HK-2 (cell line): ENCODE data around the gene RBP7.

Source experiments
- DNase-seq: peaks from one replicate; pipeline ENCODE4 v3.0.0-alpha.2; 2018; ENCODE audit not compliant: unreplicated experiment

RBP7 gene

DNA sequence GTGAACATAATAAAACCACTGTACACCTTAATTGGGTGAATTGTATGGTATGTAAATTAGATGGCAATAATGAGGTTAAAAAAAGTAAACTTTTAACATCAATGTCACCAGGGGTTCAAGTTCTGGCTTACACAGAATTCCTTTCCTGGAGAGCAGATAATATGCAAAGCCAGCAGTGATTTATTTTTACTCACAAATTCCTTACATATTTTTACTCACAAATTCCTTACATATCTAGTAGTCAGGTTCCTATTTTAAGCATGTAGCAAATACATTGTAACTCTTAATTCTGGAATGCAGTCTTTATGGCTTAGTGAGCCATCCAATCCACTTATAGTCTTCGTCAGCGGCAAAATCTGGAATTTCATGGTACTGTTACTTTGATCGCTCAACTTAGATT is 34.4 kb downstream of the RBP7 start:
- no peak for DNase-seq

DNA sequence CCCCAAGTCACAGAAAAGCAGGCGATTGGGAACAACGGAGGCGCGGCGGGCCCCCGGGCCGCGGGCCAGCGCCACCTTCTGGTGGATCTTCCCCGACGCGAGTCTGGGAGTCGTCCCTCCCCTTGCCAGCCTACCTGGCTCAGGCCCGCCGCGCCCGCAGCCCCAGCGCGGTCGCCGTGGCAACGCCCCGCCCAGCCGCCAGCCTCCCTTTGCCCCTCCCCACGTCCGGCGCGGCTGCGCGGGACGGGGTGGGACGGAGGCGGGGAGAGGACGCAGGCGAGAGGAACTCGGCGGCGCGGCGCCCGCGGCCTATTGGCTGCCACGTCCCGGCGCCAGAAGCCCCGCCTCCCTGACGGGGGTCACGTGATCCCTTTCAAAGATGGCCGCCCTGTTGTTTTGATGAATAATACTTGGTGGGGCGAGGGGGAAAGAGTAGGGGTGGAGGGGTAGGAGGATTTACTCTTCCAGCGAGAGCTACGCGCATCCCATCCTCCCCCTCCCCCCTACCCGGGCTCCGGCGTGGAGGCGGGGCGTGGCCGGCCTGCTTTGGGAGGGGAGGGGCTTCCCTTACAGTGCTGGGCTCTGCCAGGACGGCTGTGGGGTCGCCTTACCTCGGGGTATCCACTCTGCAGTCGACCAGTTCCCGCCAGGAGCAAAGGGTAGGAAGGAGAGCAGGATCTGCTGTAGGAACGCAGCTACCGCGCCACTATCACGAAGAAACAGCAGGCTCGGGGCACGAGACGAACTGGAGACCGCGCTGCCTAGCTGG is 35.7 kb downstream of the RBP7 start, which contains the start of gene UBE4B:
Gene UBE4B, plus strand, starts transcription at position 369 of the 769 bp plus-strand sequence. CDS start 713 bp downstream, outside the sequence.
- DNase-seq: peak; percentile 99

DNA sequence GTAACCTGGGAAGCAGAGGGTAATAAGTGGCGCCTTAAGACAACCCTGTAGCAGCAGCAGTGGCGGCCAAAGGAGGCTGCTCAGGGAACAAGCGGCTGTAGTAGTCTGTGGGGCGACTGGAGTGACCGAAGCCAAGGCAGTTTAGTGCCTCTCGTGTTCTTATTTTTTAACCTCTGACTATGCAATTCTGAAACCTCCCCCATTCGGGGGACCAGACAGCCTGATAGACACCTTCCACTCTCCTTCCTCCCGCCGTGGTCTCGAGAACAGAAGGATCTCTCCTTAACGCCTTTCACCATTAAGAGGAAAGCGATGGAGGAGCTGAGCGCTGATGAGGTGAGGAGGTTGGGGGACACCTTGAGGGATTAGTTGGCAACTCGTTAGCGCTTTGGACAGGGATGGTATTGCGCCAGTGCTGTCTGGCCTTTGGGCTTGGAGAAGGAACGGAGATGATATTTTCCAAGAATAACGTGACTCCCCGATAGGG is 36.4 kb downstream of the RBP7 start:
- no peak for DNase-seq

DNA sequence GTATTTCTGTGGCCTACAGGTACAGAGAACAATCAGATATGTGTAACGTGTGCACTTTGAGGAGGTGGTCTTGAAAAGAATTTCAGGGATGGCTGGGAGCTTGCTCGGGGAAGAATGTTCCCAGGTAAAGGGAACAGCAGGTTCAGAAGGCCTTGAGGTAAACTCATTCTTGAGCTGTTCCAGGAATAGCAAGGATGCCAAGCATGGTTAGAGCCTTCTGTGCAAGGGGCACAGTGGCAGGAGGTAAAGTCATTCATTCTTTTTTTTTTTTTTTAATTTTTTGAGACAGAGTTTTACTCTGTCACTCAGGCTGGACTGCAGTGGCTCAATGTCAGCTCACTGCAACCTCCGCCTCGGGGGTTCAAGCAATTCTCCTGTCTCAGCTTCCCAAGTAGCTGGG is 45.7 kb downstream of the RBP7 start:
- DNase-seq: no peak

DNA sequence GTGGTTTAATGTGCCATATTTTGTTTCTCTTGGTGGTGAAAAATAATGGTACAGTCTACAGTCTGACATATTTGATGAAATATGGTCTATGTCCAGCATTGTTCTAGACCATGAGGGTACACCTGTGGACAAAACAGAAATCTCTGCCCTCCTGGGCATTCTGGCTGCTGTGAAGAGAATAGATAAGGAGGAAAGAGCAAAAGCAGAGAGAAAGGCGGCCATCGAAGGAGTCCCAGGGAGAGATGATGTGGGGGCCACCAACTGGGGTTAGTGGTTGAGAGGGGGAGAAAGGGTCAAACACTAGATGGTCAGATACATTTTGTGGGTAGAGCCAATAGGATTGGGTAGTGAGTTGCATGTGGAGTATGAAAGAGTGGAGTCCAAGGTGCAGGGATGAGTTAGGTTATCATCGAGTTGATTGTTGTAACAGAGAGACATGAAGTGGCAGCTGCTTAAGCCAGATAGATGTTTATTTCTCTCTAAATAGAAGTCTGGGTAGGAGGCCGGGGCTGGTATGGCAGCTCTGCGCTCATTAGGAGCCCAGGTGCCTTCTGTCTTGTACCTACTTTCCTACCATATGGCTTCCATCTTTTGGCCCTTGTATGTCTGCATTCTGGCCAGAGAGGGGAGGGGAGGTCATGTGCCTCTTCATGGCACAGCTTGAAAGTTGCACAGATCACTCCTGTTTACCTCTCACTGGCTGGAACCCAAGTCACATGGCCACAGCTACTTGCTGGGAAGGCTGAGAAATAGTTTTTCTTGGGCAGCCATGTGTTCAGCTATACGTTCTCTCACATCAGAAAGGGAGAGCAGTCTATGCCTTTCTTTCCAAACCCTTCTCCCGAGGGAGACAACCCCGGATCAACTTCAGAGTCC is 48.7 kb downstream of the RBP7 start:
- no peak for DNase-seq

DNA sequence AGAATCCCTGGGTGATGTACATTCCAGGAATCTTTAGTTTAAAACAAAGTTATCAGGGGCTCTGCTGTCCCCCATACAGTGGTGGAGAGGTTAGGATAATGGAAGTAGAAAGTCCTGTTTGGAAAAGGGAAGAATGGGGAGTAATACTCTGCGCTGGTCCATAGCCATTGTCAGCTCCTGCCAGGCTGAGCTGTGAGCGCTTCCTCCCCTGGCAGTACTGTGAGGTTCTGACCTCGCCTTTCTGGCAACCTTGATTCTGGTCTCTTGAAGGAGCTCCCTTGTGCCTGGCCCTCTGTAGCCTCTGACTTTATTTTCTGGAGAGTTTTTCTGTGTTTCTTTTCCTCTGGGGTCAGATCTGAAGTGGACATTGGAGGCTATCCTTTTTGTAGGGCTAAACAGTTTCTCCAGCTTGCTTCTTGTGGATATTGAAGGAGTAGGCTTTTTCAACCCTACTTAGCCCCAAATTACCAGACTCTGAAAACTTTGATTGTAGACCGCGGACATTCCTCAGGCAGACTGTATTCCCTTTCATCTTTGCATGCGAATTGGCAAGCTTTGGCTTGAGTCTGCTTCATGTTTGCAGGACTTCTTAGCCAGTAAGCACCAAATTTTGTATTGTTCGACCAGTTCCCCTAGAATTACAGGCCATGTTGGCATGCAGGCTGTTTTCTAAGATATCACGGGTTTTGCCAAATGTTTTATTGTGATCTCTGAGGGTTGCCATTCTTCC is 49.5 kb downstream of the RBP7 start:
- no peak for DNase-seq

DNA sequence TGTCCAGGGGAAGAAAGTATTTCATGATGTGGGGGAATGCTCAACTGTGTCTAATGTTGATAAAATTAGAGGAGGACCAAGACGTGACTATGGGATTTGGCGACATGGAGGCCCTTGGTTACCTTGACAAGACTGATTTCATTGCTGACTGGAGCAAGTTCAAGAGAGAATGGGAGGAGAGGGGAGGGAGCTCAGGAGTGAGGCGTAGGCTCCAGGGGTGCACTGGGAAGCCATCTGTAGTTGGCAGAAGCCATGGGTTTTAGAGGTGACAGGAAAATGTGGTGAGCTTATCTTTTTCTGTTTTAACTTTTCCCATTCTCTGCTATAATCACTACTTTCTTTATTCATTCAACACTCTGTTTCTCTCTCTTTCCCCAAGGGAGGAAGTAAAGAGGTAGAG is 51.6 kb downstream of the RBP7 start:
- DNase-seq: no peak

DNA sequence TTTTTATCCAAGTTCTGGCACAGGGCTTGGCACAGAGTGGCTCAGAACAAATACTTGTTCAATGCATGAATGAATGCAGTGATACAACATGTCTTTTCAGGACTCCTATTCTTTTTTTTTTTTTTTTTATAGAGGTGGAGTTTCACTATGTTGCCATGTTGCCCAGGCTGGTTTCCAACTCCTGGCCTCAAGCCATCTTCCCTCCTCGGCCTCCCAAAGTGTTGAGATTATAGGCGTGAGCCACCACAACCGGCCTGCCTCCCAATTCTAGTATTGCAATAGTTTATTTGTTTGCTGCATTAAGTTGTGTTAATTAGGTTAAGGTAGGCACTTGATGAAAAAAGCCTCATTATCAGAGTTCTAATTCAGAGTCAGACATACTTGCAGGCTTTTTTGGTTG is 53.6 kb downstream of the RBP7 start:
- DNase-seq: no peak

DNA sequence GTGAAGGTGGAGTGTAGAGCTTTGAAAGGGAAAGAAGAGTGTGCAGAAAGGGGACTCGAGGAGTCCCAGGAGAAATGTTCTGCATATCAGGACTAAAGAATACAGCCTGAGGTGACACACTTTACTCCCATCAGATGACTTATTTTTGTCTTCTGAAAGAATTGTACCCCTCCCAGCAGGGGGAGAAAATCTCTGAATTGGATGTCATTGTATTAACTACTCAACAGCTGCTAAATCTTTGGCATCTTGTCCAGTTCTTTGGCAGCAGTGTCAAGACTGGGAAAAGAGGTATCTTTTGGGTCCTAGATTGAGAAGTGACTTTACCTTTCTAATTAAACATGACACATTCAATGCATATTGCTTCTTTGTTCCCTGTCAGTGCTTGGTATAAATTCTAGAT is 54.6 kb downstream of the RBP7 start:
- no peak for DNase-seq

DNA sequence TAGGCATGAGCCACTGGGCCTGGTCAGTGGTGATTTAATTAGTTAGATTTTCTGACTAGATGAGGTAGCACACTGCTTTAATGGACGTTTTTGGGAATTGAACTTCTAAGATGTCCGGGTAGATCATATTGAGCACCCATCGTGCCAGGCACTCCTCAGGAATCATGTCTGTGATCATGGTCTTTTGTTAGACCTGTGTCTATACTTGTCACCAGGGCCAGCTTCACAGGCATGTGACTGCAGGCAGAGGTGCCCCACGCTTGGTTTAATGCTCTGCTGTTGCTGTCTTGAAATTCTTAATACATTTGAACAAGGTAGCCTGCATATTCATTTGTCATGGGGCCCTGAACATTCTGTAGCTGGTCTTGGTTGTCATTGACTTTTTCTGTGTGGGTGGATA is 55.3 kb downstream of the RBP7 start:
- no peak for DNase-seq

DNA sequence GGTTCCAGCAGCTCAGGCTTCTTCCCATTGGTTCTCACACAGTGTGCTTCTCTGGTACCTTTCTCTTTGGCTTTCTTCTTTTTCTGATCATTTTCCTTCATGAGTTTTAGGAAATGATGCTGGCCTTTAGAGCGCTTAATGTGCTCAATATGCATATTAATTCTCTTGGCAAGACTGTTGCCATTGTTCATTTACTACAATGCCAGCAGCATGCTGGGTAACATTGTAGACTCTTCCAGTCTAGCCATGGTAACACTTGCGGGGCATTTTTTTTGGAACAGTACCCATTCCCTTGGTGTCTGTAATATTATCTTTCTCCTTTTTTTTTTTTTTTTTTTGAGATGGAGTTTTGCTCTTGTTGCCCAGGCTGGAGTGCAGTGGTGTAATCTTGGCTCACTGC is 57.4 kb downstream of the RBP7 start:
- no peak for DNase-seq

DNA sequence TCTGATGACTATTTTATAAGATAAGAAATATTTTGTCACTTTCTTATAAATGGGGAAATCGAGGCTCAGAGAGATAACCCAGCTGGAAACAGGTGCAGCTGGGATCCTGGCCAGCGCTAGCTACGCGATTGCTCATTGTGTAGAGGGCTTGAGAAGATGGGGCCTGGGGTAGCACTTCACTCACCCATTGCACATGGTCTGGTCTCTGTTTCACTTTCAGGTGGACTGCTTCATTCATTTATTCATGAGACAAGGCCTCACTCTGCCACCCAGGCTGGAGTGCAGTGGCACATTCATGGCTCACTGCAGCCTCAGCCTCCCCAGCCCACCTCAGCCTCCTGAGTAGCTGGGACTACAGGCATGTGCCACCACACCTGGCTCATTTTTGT is 59.6 kb downstream of the RBP7 start:
- DNase-seq: no peak

DNA sequence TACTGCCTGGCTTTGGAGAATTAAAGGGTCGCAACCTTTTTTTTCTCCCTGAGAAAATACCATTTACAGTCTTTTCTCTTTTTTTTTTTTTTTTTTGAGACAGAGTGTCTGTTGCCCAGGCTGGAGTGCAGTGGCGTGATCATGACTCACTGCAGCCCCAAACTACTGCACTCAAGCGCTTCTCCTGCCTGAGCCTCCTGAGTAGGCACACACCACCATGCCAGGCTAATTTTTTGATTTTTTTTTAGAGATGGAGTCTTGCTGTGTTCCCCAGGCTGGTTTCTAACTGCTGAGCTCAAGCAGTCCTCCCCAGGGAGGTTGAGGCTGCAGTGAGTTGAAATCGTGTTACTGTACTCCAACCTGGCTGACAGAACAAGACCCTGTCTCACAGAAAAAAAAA is 60.3 kb downstream of the RBP7 start:
- DNase-seq: peak; percentile 58

DNA sequence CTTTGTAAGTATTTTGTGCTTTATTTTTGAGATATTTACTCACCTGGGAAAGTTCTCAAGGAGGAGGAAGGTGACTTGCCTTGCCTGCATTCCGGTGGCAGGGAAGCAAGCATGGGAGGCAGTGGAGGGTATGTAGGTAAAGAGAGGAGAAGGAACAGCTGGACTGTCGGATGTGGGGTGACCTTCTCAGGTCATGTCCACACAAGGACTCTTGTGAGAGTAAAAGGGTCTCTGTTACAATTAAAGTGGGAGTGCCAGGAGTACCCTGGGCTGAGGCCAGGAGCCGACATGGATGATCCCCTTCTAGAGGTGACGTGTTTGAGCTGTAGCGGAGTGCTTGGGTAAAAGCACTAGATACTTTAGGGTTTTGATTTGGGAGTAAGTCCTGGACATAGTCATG is 60.8 kb downstream of the RBP7 start:
- DNase-seq: no peak

DNA sequence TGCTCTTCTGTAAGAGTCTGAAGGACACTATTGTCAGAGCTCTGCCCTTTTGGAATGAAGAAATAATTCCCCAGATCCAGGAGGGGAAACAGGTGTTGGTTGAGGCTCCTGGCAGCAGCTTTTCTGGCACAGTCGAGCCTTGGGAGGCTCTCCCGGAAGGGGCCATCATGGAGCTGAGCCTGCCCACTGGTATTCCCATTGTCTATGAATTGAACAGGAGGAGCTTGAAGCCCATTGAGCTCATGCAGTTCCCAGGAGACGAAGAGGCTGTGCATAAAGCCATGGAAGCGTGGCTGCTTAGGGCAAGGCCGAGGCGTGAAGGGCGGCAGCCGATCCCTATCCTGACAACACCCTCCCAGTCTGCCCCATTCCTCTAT is 62.3 kb downstream of the RBP7 start:
- DNase-seq: no peak

DNA sequence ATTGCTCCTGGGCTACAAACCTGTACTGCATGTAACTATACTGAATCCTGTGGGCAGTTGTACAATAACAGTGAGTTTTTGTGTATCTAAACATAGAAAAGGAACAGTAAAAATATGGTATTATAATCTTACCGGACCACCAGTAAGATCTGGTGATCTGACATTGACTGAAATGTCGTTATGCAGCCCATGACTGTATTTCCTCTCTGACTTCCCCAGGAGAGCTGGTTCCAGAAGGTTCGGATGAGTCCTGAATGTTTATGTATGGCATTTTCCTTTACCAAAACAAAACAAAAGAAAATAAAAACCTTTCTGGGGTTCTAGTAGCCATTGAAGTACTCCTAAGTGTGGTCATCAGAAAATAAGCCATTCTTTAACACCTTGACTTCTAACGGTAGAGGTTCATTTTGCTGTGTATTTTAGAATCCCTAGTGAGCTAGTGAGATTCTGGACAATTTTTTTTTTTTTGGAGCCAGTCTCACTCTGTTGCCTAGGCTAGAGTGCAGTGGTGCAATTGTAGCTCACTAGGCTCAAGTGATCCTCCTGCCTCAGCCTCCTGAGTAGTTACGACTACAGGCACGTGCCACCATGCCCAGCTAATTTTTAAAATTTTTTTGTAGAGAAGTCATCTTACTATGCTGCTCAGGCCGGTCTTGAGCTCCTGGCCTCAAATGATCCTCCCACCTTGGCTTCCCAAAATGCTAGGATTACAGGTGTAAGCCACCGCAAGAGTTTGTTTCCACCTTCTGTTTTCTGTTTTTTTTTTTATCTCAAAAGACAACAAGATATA is 63.5 kb downstream of the RBP7 start:
- no peak for DNase-seq

DNA sequence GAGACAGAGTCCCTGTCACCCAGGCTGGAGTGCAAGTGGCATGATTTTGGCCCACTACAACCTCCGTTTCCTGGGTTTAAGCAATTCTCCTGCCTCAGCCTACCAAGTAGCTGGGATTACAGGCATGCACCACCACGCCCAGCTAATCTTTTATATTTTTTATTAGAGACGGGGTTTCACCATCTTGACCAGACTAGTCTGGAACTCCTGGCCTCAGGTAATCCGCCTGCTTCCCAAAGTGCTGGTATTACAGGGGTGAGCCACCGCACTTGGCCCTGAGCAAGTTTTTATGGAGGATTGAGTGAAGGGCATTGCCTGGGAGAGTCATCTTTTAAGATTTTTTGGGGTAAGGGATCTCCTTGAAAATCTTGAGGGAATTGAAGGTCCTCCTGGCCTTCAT is 64.2 kb downstream of the RBP7 start:
- no peak for DNase-seq

DNA sequence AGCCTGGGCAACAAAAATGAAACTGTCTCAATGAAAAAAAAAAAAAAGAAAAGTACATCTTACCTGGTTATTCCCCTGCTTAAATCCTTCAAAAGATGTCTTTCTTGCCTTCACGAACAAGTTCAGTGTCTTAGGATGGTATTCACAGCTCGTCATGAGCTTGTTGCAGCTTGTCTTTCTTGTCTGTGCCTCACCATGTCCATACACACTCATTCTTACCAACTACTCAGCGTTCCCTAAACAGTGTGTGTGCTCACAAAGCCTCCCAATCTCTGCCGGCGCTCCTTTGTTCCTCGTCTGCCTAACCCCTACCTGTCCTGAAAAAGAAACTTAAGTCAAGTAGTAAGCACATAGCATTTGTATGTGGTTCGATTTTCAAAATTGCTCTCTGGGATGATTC is 66.8 kb downstream of the RBP7 start:
- no peak for DNase-seq

DNA sequence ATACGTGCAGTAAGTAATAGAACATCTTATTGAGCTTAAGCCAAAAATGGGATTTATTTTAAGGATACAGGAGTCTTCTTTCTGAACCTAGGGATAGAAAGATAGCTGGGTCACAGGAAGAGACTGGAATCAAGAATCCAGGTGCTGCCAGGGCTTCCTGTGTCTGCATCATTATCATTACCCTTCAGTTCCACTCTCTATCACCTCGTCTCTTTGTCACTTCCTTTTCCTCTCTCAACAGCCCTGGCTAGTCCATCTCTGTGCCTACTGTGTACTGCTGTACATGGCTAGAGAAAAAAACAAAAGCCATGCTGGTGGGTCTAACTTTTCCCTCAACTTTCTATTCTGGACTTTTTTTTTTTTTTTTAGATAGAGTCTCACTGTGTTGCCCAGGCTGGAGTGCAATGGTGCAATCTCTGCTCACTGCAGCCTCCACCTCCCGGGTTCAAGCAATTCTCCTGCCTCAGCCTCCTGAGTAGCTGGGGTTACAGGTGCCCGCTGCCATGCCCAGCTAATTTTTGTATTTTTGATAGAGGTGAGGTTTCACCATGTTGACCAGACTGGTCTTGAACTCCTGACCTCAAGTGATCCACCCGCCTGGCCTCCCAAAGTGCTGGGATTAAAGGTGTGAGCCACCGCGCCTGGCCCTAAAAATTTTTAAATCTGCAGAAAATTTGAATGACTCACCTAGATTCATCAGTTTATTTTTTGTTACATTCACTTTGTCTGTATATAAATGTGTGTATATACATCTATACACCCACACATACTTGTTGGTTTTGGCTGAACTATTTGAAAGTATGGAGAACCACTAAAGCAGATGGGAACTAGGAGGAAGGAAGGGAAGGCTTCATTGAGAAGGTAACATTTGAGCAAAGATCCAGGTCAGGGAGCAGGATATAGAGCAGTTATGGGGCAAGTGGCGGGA is 67.7 kb downstream of the RBP7 start:
- no peak for DNase-seq

DNA sequence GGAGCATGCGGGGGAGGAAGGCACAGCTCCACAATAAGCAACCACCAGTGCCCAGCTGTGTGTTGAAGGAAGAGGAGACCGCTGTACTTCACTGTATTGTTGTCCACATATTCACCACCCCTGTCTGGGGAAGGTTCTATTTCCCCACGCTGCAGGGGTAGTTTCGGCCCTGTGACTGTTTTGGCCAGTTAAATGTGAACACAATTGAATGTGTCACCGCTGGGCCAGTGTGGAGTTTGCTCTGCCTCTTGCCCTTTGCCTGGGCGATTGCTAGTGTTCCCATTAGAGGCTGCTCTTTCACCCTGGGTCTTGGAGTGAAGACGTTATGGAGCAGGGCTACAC is 68.3 kb downstream of the RBP7 start:
- DNase-seq: no peak
